NCI-H69 (cell line): Measurements from ENCODE around the gene NBAS.
A peak's percentile ranks its signal among the peaks of the same experiment; 100 is the strongest.
"Not testable (repeated sequence)": the region's sequence is repeated elsewhere in the genome, so short reads cannot be mapped to it uniquely, and the experiment has no call there.

Experiments used
- DNase-seq: peaks from one replicate; lab custom pipeline; 2025; lab: John Stamatoyannopoulos, UW

NBAS gene

DNA sequence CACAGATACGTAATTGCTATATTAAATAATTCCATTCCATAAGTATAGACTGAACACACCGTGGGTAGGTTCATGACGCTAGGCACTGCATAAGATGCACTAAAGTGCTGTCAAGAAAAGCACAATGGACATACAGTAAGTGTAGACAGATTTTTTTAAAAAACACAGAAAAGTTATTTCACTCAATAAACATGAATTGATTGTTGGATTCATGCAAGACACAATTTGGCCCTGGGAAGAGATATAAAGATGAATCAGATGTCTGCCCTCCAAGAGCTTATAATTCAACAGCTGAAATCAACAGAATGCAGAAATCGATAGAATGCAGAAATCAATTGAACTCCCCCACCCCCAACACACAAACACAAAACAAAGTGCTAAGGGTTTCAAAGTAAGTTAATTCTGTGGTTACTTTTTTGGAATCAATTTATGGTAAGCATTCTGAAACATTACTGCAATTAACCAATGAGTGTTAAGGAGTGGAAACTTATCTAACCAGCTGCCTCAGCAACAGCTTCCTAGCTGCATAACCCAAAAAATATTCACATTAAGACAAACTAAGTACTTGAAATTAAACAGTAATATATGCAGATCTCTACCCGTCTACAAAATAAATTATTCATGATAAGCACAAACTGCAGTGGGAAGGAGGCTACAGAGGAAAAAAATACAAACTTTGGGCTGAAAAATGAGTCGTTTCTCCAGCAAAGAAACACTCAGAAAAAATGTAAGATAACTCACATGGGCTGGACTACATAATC lies 1.6 kb downstream of the NBAS start:
- DNase-seq: no peak

DNA sequence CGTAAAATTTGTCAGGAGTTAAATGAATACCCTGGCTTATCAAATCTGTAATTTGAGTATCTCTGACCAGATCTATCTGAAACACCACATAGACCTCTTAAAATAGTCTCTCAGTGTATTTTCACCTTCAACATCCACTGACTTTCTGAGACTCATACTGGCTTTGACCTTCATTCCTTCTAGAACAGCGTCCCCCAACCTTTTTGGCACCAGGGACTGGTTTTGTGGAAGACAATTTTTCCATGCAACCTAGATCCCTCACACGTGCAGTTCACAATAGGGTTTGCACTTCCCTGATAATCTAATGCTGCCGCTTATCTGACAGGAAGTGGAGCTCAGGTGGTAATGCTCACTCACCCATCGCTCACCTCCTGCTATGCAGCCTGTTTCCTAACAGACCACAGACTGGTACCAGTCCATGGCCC lies 3.2 kb downstream of the NBAS start:
- DNase-seq: peak; percentile 12

DNA sequence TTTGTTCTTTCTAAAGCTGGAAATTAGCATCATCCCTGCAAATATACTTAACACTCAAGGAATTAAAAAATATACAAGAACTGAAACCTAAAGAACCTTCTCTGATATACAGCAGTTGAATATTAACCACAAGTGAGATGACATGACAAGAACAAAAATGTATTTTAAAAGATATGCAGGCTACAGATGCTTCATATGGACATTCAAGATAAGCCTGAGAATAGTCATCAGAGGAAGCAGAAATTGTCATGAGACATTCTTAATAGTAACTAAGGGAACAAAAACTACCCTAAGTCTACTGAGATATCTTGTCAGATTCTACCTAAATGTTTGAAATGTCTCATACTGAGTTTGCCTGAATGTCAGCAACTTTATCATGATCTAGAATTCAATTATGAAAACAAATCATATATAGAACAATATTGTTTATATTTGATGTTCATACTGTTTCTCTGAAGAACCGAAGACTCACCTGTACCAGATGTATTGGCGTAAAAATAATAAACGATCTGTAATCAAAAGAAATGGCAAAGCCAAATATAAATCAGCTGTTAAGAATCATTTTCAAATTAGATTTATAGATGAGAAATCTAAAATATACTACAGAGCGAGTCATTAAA lies 4.7 kb downstream of the NBAS start:
- DNase-seq: no peak

DNA sequence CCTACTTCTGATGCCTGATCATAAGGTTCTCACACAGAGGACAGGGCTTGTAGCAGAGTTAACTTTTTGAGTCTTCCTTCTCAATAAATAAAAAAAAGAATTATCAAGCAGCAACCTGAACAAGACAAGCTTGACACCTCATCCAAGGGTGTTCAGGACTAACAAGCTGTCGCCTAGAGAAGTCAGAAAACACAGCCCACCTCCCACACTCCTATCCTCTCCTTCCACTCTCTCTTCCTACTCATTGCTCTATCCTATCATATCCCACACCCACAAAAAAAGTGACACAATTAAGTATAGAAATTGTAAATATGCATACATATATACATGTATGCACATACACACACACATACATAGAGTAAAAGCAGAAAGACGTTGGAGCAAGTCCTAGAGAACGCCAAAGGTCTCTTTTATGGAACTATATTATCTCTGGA lies 5.4 kb downstream of the NBAS start:
- no peak for DNase-seq

DNA sequence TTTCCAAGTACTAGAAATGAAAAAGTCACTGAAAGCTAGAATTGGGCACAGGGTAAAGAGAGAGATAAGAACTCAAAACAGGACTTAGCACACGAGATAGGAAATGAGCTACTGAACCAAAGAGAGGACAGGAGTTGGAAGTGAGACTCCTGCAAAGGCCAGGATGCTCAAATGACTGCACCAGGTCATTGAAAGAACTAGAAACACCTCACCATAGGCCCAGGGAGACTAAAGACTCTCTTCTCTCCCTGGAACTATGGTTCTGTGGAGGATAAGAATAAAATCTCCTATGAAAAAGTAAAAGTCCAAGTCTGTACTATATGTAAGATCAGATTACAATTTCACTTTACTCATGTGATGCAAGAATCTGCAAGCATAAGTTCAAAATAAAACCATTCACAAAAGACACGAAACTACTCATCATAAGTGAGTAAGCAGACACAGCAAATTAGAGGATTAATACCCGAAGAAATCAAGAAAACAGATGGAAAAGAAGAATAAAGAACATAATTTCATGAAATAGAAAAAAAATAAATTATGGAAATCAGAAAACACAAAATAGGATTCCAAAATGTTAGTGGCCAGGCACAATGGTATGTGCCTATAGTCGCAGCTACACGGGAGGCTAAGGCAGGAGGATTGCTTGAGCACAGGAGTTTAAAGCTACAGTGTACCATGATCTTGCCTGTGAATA lies 6.5 kb downstream of the NBAS start:
- DNase-seq: no peak

DNA sequence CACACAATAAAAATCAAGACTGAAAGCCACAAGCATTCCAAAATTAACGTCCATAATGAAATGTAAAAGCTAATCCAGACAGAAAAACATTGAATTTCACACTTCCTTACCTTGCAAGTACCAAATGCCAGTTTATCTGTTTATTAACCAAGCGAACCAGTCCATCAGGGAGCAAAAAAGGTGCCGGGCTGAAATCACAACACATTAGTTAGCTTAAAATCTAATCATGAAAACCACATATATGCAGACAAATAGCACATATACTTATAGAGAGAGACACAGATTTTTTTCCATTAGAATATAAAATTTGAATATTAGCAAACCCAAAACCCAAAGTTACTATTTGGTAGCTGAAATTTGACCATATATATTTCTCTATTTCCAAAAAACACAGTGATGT lies 7.2 kb downstream of the NBAS start:
- DNase-seq: no peak

DNA sequence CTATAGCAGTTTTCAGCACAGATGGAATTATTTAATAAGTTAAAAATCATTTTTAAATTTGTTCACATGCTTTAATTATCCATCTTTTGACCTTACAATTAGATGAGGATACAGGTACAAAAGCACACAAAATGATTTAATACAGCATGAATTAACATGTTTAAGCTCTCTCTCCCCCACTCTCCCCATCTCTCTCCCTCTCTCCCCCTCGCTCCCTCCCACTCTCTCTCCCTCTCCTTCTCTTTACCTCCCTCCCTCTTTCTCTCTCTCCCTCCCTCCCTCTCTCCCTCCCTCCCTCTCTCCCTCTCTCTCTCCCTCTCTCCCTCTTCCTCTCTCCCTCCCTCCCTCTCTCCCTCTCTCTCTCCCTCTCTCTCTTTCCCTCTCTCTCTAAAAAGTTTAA lies 7.6 kb downstream of the NBAS start:
- no peak for DNase-seq

DNA sequence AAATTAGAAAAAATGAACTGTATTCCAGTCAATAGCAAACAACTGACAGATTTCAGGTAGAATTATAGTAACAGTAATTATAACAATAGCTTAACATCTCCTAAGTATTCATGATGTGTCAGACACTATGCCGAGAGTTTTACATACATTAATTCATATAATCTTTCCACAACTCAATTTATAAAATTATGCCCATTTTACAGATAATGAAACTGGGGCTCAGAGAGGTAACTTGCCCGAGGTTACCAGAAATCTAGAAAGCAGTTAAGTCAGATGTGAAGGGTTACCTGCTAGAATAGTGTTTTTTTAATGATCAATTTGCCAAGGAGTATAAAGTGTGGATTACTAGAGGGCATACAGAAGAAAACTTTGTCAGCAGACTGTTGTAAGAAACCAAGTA lies 12.2 kb downstream of the NBAS start:
- DNase-seq: no peak

DNA sequence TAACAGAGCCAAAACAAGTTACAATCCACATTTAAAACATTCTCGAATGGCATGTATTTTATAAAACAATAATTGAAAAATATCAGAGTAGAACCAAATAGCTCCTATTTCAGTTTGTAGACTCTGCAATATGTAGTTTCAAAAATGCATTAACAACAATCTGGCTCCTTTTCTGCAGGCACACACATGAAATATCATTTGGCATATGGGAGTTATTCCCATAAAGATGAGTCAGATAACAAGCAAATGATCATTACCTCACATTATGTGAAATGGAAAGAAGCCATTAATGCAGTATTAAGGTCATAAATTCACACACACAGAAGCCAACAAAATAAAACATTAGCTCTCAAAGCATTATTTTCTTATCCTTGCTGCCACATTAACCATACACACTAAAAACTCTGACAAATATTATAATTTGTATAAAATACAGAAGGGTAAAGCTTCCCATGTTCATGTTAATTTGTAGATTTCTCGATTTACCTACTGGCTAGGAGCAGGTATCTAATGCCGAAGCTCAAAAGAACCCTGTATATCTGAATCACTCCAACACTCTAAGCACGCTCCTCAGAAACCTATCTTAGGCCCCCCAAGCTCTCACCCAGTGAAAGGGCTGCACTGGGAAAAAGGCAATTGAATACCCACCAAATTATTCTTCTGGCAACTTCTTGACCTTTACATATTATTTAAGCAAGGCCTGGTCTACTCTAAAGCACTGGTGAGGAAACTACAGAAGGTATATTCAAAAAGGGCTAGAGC lies 13.8 kb downstream of the NBAS start:
- DNase-seq: peak; percentile 1

DNA sequence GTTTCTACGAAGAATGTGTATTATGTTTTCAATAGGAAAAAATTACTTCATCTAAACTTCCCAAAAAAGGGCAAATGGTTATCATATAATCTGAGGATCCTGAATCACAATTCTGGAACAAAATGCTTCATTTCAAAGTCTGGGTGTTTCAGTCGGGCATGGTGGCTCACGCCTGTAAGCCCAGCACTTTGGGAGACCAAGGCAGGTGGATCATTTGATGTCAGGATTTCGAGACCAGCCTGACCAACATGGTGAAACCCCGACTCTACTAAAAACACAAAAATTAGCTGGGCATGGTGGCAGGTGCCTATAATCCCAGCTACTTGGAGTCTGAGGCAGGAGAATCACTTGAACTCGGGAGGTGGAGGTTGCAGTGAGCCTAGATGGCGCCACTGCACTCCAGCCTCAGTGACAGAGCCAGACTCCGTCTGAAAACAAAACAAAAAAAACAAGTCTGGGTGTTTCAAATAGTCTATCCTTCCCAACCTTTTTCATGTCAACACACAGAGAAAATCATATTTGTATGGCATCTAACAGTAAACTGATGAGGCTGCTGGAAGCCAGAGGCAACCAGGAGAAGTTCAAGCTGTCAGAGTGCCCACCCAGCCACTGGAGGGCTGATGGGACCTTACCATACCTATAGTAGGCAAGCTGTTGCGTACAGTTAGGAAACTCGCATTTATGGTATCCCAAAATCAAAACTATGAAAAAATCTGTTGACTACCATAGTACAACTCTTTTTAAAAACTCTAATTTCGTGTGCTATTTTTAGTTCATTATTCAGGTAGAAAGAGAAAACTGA lies 14.6 kb downstream of the NBAS start:
- no peak for DNase-seq

DNA sequence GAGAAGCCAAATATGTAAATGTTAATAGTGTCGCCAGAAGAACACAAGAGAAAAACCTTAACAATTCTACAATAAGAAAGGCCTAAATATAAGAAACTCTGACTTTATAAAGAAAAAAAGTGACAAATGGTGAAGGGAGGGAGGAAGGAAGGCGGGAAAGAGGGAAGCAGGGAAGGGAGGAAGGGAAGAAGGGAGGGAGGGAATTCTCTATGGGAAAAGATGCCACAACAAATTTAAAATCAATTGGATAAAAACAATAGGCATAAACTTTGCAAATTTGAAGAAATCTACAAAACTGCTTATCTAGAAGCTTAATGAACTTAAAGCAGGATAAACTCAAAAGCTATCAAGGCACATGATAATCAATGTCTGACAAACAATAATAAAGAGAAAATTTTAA lies 16.9 kb downstream of the NBAS start:
- DNase-seq: no peak

DNA sequence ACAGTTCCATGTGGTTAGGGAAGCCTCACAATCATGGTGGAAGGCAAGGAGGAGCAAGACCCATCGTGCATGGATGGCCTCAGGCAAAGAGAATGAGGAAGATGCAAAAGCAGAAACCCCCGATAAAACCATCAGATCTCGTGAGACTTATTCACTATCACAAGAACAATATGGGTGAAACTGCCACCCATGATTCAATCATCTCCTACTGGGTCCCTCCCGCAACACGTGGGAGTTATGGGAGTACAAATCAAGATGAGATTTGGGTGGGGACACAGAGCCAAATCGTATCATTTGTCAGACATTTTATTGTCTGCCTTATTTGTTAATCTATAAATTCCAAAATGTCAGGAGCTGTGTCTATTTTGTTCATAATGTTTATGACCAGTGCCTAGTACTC lies 17.6 kb downstream of the NBAS start:
- DNase-seq: no peak

DNA sequence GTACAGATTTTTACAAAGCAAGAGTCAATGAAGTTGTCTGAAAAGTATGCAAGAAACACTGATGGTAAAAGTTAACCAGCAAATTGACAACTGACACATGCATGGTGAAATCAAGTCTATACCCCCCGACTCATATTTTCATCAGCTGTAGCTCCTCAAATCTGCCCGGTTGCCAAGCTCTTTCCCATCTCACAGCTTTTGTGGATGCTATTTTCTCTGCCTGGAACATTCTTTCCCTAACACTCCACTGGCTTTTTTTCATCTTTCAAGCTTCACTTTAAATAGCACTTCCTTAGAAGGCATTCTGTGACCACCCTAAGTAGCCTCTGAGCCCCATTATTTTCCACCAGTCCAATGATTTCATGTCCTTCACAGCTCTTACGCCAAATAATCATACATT lies 18.1 kb downstream of the NBAS start:
- DNase-seq: no peak

DNA sequence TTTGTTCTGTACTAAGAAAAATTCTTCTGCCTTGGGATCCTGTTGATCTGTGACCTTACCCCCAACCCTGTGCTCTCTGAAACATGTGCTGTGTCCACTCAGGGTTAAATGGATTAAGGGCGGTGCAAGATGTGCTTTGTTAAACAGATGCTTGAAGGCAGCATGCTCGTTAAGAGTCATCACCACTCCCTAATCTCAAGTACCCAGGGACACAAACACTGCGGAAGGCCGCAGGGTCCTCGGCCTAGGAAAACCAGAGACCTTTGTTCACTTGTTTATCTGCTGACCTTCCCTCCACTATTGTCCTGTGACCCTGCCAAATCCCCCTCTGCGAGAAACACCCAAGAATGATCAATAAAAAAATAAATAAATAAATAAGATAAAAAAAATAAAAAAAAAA lies 18.9 kb downstream of the NBAS start:
- DNase-seq: not testable (repeated sequence)

DNA sequence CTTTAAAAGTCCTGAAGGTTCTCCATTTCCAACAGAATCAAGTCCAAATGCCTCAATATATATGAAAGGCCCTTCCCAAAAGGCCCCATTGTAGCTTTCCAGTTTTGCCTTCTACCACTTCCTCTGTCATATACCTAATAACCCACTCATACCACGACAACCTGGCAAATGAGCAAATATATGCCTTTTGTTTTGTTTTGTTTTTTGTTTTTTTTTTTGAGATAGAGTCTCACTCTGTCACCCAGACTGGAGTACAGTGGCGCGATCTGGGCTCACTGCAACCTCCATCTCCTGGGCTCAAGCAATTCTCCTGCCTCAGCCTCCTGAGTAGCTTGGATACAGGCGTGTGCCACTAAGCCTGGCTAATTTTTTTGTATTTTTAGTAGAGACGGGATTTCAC lies 20.6 kb downstream of the NBAS start:
- not testable (repeated sequence) for DNase-seq

DNA sequence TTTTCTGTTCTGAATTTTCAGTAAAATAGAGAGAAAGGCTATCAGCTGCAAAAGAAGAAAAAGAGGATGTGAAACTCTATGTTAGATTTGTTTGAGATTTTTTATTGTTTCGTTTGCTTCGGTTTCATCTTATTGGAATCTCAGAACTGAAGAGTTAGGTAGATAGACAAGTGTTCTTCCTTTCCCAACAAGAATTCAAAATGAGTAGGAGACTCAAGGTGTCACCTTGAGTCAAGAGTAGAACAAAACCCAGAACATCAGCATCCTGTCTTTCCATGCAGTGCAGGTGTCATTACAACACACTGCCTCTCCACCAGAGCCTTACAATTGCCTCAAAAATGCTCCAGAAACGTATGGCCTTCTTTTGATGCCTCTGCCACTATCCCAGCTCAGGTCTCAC lies 21.1 kb downstream of the NBAS start:
- DNase-seq: no peak

DNA sequence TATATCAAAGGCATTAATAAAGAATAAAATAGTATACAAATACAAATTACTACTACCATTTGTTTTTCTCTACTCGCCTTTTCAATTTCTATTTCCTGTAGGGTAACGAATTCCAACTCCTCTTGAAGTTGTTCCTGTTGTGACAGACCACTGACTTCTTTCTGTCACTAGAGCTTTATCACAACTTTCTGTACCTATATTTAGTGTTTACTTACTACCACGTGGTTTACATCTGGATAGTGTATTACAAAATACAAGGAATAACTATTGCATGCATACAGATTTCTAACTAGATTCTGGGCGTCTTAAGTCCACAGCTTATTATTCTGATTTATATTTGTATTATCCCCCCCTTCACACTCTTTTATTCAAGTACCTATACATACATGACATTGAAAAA lies 22.3 kb downstream of the NBAS start:
- no peak for DNase-seq

DNA sequence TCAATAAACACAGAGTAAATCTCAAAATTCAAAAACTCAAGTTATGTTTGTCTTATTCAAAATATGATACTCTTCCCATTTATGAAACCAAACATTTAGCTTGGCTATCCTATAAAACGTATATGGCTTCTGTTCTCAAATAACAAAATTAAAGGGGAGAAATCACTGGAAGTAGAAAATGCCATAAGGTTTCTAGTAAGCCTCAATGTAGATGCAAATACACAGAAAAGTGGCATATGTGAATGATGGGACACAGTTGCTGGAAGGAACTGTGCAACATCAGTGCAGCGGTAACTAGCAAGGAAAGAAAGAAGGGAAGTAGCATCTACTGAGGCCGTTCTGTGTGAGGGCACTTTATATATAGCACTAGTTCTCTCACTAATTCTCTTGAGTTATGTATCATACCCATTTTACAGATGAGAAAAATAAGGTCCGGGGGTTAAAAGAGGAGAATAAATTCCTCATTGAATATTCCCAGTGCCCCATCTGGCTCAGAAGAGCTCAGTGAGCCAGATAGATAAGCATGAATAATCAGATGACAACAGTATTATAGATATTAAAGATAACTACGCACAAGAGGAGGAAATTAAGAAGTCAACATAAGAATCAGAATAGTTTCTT lies 27.2 kb downstream of the NBAS start:
- DNase-seq: no peak

DNA sequence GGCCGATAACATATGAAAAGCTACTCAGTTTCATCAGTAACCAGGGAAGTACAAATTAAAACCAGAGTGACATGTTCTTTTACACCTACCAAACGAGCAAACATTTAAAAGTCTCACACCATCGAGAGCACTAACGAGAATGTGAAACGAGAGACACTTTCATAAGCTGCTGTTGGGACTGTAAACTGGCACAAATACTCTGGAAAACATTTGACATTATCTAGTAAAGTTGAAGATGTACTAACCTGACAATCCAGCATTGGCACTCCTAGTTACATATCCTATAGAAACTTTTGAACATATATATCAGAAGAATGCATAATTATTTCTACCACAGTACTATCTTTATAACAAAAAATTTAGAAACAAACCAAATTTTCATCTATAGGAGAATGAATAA lies 28.1 kb downstream of the NBAS start:
- DNase-seq: no peak

DNA sequence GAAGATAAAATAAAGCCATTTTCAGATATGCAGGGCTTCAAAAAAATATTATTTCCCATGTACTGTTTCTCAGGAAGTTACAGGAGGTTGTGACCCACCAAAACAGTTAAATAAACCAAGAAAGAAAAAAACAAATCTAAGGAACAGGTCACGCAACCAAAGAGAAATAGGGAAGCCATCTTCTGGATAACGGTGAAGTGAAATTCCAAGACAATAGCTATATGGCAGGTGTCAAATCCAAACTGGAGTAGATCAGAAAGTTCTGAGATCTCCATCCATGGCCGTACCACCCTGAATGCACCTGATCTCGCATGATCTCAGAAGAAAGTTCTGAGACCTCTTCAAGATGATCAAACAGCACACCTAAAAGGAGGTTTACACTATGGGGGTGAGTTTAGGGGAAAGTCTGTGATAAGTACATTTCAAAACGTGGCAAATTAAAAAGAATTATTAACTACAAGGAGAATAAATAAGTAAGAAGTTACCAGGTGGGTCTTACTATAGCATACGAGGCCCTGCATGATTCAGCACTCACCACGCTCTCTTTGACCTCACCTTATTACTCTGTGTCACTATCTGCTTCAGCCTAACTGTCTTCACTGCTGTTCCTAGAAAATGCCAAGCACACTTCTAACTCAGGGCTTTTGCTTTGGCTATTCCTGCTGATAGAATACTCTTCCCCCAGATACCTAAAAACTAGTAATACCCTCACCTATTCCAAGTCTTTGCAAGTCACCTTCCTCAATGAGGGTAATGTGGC lies 29.9 kb downstream of the NBAS start:
- no peak for DNase-seq
